ENCODE data around the gene SCGB1D4.
A peak's percentile ranks its signal among the peaks of the same experiment; 100 is the strongest.

DNA sequence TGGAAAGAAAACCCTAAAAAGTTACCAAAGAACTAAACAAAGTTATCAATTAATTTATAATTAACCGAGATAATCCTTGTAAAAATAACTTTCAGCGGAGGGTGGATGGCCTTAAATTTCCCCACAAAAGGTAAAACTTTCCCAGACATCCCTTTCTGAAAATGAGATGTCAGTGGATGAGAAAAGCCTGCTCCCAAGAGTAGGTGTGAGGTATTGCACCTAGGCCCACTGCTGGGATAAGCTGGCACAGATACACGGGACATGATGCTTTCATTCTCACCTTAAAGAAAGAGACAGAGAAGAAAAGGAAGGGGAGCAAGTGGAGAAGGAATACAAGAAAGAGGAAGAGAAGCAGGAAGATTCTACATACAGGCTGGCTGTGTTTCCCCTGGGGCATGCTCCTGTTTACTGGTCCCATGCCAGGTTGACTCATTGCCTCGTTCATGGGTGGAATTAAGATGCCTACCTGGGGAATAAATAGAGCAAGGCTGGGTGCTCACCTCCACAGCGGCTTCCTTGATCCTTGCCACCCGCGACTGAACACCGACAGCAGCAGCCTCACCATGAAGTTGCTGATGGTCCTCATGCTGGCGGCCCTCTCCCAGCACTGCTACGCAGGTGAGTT is 29.1 kb downstream of the SCGB1D4 start, which contains the start of gene SCGB2A2:
- TF ChIP-seq, protein P1, sequence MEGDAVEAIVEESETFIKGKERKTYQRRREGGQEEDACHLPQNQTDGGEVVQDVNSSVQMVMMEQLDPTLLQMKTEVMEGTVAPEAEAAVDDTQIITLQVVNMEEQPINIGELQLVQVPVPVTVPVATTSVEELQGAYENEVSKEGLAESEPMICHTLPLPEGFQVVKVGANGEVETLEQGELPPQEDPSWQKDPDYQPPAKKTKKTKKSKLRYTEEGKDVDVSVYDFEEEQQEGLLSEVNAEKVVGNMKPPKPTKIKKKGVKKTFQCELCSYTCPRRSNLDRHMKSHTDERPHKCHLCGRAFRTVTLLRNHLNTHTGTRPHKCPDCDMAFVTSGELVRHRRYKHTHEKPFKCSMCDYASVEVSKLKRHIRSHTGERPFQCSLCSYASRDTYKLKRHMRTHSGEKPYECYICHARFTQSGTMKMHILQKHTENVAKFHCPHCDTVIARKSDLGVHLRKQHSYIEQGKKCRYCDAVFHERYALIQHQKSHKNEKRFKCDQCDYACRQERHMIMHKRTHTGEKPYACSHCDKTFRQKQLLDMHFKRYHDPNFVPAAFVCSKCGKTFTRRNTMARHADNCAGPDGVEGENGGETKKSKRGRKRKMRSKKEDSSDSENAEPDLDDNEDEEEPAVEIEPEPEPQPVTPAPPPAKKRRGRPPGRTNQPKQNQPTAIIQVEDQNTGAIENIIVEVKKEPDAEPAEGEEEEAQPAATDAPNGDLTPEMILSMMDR (IDR thresholded peaks at IDR 0.05; ENCODE audit: low read length): peak; percentile 44
- TF ChIP-seq EZH2 (optimal IDR thresholded peaks at IDR 0.05; ENCODE audit: low read depth, low read length): no peak
